ENCODE results near the gene SPAG6.

SPAG6 gene

DNA sequence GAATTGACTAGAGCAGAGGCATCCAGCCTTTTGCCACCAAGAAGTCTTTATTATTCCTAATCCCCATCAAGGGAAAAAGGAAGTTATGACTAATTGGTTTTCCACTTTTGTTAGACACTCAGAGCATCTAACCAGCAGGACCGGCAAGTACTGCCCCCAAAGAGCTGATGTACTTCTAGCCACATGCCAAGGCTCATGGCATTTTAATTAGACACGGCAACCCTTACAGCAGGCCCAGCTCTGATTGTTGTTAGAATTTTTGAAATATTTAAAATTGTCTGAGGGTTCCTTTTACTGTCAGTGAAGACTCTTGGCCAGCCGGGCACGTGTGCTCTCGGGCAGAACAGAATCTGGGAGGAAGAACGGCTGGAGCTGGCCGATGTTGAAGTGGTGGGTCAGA lies 114.8 kb downstream of the SPAG6 start:
- no peak for DNase-seq (ENCODE audit: low read depth in 2 of 2)

- no peak for DNase-seq (ENCODE audit: low read depth in 2 of 2)
Measured at GRCh38 chr10:22460531-22461403, 115.5 kb downstream of the SPAG6 start.

- no peak for DNase-seq (ENCODE audit: low read depth in 2 of 2)
Measured at GRCh38 chr10:22461891-22462290, 116.6 kb downstream of the SPAG6 start.

GRCh38 chr10:22463255-22463654 lies 118.0 kb downstream of the SPAG6 start:
- no peak for DNase-seq (ENCODE audit: low read depth in 2 of 2)

- no peak for DNase-seq (ENCODE audit: low read depth in 2 of 2)
Measured at GRCh38 chr10:22464966-22465629, 119.8 kb downstream of the SPAG6 start.

DNA sequence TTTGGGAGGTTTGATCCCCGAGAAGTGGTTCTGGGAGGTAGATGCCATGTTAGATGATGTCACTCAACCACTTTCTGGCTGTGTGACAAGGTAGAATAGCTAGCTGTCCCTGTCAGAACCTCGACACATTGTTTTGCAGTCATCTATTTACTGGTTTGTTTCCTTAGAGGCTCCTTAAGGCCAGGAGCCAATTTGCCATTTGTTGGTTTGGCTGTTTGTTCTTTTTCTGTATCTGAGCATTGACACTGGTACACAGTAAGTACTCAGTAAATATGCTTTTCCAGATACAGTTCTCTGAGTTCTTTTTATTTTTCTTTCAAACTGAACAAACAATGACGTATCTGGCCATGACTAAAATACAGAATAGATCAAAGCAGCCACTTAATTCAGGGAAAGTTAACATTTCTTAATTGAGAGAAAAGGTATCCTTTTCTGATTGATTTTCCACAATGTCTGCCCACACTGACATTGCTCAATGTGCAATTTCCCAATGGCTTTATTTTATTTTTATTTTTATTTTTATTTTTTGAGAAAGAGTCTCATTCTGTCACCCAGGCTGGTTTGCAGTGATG lies 121.6 kb downstream of the SPAG6 start:
- DNase-seq (ENCODE audit: low read depth in 2 of 2), result no peak

Measured in stimulated activated CD4-positive, alpha-beta T cell treated with anti-CD3 and anti-CD28 coated beads, Interleukin-12 subunit alpha, Interleukin-12 subunit beta, amount 100 ng/mL, for 24 hours (primary cell).